ENCODE measurements around the gene HERC5.

Gene HERC5

DNA sequence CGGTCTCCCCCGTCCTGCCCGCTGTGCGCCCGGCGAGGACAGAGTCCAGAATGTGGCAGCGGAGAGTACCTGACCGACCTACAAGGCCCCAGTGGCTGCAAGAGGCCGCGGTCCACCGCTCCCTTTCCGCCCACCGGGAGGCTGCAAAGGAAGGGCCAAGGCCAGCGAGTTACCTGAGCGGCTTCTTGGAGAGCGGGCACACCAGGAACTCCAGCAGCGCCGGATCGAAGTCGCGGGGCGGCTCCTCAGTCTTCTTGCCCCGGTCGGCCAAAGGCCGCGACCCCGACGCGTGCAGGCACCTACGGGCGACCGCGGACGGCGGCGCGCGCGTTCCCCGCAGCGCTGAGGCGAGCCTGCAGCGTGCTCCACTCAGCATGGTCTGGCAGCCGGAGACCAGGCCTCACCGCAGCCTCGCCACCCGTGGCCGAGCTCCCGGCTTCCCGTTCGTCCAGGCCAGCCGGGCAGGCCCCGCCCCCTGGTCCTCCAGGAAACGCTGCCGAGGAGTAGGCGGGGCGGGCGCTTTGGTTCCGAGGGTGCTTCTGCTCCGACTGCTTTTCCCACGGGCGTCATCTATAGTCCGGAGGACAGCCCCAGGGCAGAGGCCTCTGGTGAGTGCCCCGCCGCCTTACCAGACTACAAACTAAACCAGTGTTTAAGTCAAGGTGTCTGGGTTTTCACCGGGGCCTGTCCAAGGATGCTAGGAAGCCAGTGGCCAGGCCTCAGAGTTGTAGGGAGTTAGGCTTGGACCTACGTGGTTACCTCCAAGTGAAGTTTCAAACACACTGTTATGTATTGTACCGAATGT lies 66.6 kb downstream of the HERC5 start, which contains the start of gene PYURF:
PYURF (minus strand) TSS at position 452 of the 805 bp plus-strand sequence; CDS start at position 376, 76 bp downstream.
- DNase-seq: peak; percentile 76

DNA sequence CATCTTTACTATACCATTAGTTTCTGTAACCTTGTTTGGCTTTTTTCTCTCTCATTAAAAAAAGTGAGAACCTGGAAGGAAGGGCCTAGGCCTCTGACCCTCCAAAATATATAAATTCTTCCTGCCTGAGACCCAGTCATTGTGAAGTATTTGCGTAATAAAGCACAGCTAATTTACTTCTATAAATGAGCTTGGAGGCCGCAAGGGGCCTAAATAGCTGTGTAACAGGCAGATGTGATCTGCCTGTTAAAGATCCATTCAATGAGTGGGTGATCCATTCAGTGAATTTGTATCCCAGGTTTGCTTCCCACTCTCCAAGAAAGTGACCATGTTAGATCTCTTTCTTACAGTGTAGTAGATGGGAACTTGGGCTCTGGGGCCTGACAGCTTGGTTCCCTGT lies 67.3 kb downstream of the HERC5 start:
- no peak for DNase-seq

DNA sequence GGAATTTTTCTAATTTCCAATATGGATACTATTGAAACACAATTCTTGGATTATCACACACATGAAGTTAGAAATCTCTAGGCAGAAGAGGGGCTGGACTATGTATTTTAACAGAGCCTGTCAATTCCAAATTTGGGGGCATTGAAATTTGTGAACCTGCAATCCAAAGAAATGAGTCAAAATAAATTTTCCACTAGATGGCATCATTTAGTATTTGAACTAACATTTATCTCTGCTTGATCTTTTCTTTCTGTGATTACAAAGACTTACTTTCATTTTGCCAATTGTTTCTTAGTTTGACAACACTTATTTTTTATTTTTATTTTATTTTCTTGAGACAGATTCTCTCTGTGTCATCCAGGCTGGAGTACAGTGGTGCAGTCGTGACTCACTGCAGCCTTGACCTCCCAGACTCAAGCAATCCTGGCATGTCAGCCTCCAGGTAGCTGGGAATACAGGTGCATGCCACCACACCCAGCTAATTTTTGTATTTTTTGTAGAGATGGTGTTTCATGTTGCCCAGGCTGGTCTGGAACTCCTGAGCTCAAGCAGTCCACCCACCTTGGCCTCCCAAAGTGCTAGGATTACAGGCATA lies 69.4 kb downstream of the HERC5 start:
- DNase-seq: no peak

DNA sequence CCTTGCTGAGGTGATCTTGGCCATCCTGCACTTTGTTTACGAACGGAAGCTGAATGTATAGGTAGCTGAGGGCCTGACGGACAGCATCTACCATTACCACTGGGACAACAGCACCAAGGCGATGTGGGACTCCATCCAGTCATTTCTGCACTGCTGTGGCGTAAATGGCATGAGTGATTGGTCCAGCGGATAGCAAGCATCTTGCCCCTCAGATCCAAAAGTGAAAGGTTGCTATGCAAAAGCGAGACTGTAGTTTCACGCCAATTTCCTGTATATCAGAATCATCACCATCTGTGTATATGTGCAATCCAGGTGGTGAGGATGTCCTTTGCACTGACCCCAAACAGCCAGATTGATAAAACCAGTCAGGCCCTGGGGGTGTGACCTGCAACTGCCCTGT lies 70.9 kb downstream of the HERC5 start:
- DNase-seq: no peak

DNA sequence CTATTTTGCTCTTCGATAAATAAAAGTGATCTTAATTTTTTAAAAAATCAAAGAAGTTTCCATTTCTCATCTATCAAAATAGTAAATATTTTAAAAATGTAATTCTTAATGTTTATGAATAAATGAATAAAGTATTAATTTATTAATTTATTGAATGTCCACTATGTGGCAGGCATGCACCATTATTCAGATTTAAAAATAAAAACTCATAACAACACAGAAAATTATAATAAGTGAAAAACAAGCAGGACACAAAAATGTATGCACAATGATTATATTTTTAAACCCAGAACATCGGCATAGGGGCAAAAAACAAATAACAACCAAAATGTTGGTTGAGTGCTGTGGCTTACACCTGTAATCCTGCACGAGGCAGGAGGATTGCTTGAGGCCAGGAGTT lies 71.9 kb downstream of the HERC5 start:
- no peak for DNase-seq

DNA sequence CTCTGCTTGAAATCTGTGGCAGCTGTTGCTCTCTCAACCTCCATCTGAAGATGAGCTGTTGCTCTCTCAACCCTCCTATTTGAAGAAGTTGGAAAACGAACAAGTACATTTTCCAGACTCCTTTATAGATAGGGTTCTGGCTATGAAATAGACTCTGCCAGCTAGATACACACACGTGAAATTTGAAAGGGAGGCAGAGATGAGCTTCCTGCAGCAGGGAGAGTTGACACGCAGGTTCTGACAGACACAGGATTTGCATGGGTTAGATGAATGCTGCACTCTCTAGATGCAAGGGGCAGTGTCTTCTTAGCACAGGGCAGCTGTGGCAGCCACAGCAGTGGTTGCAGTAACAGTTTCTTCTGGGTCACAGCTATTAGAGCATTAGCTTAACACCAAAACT lies 74.6 kb downstream of the HERC5 start:
- no peak for DNase-seq

DNA sequence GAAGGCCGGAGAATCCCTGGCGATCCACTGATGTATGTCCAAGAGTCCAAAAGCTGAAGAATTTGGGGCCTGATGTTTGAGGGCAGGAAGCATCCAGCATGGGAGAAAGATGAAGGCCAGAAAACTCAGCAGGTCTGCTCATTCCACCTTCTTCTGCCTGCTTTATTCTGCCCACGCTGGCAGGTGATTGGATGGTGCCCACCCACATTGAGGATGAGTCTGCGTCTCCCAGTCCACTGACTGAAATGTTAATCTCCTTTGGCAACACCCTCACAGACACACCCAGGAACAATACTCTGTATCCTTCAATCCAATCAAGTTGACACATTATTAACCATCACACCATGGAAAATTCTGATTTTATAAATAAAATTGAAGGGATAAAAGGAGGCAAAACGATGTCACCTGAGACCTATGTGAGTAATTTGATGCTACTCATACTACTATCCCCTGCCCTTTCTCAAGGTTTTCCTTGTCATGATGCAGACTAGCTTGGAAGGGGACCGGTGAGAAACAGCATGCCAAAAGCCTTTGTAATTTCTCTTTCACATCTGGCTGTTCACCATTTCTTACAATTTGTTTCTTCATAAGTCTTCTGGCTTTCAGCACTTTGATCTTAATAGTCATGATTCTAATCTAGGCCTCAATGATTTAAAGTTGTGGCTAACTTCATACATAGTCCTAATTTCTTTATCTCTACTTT lies 76.3 kb downstream of the HERC5 start:
- DNase-seq: no peak

DNA sequence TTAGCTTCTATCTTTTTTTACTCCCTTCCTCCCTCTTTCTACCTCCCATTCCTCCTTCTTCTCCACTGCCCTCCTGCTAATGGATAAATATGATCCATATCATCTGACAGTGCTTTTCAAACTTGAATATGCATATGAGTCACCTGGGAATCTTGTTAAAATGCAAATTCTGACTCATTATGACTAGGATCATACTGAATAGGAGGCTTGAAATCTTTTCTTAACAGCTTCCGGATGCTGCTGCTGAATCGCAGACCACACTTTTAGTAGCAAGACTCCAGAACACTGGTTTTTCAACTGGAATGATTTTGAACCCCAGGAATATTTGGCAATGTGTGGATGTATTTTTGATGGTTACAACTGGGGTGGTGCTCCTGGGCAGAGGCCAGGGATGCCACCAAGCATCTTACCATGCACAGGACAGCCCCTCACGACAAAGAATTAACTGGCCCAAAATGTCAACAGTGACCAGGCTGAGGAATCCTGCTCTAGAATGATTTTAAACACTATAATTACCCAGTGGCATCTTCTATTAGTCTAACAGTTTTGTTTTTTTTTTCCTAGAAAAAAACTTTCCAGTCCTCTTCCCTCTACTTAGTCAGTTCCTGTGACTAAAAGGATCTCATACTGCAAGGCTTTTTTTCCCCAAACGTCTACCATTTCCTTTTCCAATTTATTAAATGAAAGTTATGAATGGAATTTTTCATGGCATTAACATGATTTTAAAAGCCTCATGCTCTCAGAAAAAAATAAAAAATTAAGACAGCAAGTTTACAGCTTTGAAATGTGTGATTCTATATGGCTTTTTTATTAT lies 77.2 kb downstream of the HERC5 start:
- DNase-seq: no peak

DNA sequence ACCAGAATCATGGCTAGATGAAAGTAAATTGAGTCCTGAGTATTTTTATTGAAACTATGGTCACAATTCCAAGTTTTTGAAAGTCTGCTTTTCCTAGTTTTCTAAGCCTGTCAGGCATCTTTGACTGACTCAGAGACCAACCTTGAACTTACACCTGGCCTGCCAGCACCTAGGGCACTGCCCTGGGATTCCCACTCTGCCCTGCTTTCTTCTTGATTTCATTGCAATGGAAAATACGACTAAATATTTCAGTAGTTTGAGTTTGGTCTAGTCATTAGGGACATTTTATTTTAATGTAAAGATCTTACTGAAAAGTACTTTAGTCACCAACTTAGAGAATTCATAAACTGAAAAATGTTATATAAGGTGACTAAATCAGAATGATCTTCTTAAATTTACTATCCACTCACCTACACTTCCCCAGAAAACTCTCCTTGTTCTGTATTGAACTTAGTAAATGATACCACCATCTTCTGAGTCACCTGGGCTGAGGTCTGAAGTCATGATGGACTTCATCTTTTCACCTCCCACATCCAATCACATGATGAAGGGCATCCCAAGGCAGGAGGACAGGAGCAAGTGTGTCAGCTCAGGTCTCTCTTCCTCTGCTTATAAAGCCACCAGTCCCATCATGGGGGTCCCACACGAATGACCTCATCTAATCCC lies 78.3 kb downstream of the HERC5 start:
- no peak for DNase-seq

DNA sequence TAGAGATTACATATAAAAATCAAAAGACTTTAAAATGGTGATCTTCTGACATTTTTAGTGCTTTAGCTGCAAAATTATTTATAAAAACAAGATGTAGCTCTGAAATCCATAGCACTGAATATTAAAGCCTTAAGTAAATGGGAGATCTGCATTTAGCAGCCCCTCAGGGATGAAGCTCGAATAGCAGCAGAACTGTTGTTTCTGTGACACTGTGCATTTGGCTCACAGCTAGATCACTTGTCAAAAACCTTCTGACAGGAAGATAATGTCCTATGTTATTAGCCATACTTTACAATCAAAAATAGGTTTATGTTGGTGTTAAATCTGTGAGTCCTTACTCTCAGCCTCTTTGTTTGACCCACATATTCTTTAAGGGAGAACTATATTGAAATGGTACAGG lies 80.8 kb downstream of the HERC5 start:
- DNase-seq: no peak

DNA sequence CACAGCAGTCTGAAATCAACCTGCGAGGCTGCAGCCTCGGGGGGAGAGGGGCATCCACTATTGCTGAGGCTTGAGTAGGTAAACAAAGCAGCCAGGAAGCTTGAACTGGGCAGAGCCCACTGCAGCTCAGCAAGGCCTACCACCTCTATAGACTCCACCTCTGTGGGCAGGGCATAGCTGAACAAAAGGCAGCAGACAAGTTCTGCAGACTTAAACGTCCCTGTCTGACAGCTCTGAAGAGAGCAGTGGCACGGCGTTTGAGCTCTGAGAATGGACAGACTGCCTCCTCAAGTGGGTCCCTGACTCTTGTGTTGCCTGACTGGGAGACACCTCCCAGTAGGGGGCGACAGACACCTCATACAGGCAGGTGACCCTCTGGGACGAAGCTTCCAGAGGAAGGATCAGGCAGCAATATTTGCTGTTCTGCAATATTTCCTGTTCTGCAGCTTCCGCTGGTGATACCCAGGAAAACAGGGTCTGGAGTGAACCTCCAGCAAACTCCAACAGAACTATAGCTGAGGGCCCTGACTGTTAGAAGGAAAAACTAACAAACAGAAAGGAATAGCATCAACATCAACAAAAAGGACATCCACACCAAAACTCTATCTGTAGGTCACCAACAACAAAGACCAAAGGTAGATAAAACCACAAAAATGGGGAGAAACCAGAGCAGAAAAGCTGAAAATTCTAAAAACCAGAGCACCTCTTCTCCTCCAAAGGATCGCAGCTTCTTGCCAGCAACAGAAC lies 82.6 kb downstream of the HERC5 start:
- peak; percentile 79 for DNase-seq

DNA sequence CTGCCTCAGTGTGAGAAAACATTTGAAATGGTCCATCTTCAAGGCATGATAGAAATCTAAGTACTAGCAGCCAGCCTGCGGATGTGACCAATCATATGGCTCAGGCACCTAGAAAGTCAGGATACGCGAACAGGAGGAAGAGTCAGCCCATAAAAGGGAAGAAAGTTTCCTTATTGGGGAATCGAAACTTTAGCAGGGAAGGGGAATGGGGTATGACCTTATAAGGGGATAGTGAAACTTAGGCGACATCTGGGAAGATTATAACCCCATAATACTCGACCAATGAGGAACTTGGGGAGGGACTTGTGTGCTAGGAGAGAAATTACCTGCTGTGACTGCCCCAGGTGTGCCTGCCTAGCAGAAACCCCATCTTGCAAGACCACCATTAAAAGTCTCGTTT lies 92.9 kb downstream of the HERC5 start:
- DNase-seq: no peak
